ENCODE data around the gene AKAP12.
"Not testable (repeated sequence)": the region's sequence is repeated elsewhere in the genome, so short reads cannot be mapped to it uniquely, and the experiment has no call there.

Gene AKAP12

GRCh38 chr6:151376440-151376839 lies 136.7 kb downstream of the AKAP12 start:
- DNase-seq (ENCODE audit: extremely low read depth in 1 of 2, low read depth in 1 of 2): no peak

- no peak for DNase-seq (ENCODE audit: extremely low read depth in 1 of 2, low read depth in 1 of 2)
Observed at GRCh38 chr6:151377095-151377494, 137.3 kb downstream of the AKAP12 start.

- DNase-seq (ENCODE audit: extremely low read depth in 1 of 2, low read depth in 1 of 2): no peak
Observed at GRCh38 chr6:151379933-151380847, 140.4 kb downstream of the AKAP12 start.

- no peak for DNase-seq (ENCODE audit: extremely low read depth in 1 of 2, low read depth in 1 of 2)
Observed at GRCh38 chr6:151380848-151381205, 141.1 kb downstream of the AKAP12 start.

GRCh38 chr6:151381722-151382121 lies 142.0 kb downstream of the AKAP12 start:
- no peak for DNase-seq (ENCODE audit: extremely low read depth in 1 of 2, low read depth in 1 of 2)

GRCh38 chr6:151382631-151383030 lies 142.9 kb downstream of the AKAP12 start:
- not testable (repeated sequence) for DNase-seq (ENCODE audit: extremely low read depth in 1 of 2, low read depth in 1 of 2)

- DNase-seq (ENCODE audit: extremely low read depth in 1 of 2, low read depth in 1 of 2): no peak
Observed at GRCh38 chr6:151384151-151384550, 144.4 kb downstream of the AKAP12 start.

- DNase-seq (ENCODE audit: extremely low read depth in 1 of 2, low read depth in 1 of 2): no peak
Observed at GRCh38 chr6:151385177-151385576, 145.4 kb downstream of the AKAP12 start.

- DNase-seq (ENCODE audit: extremely low read depth in 1 of 2, low read depth in 1 of 2): no peak
Observed at GRCh38 chr6:151387175-151387970, 147.6 kb downstream of the AKAP12 start.

GRCh38 chr6:151388236-151388635 lies 148.5 kb downstream of the AKAP12 start:
- no peak for DNase-seq (ENCODE audit: extremely low read depth in 1 of 2, low read depth in 1 of 2)

GRCh38 chr6:151388997-151389617 lies 149.3 kb downstream of the AKAP12 start:
- DNase-seq (ENCODE audit: extremely low read depth in 1 of 2, low read depth in 1 of 2): no peak

GRCh38 chr6:151389618-151390275 lies 150.0 kb downstream of the AKAP12 start:
- no peak for DNase-seq (ENCODE audit: extremely low read depth in 1 of 2, low read depth in 1 of 2)

- peak; percentile 95 to 99 for DNase-seq (ENCODE audit: extremely low read depth in 1 of 2, low read depth in 1 of 2)
Observed at GRCh38 chr6:151390276-151390850, 150.6 kb downstream of the AKAP12 start.

- peak; percentile 52 to 58 for DNase-seq (ENCODE audit: extremely low read depth in 1 of 2, low read depth in 1 of 2)
Observed at GRCh38 chr6:151390851-151391470, 151.2 kb downstream of the AKAP12 start.

GRCh38 chr6:151391471-151392413 lies 152.0 kb downstream of the AKAP12 start, which contains the start of gene ZBTB2:
ZBTB2 (minus strand) TSS chr6:151391559; CDS start chr6:151373637, 17,922 bp downstream.
- DNase-seq (ENCODE audit: extremely low read depth in 1 of 2, low read depth in 1 of 2): peak; percentile 41 to 47

- DNase-seq (ENCODE audit: extremely low read depth in 1 of 2, low read depth in 1 of 2): no peak
Observed at GRCh38 chr6:151392427-151392826, 152.7 kb downstream of the AKAP12 start.

GRCh38 chr6:151393410-151393809 lies 153.6 kb downstream of the AKAP12 start:
- no peak for DNase-seq (ENCODE audit: extremely low read depth in 1 of 2, low read depth in 1 of 2)

GRCh38 chr6:151399679-151400078 lies 159.9 kb downstream of the AKAP12 start:
- DNase-seq (ENCODE audit: extremely low read depth in 1 of 2, low read depth in 1 of 2): no peak

- DNase-seq (ENCODE audit: extremely low read depth in 1 of 2, low read depth in 1 of 2): no peak
Observed at GRCh38 chr6:151400473-151400872, 160.7 kb downstream of the AKAP12 start.
